Astrocyte (in vitro differentiated cells and primary cell): ENCODE results near the gene STAP1.

Experiments
- EZH2 ChIP-seq: IDR thresholded peaks from 2 replicates; pipeline ENCODE4 v1.6.1; 2012; ENCODE audit warnings: mild to moderate bottlenecking, low read length, inconsistent platforms; ENCODE audit not compliant: insufficient read depth
- TF ChIP-seq, protein P1 (sequence below): IDR thresholded peaks from 2 replicates; pipeline ENCODE4 v1.5.1; 2011; ENCODE audit warnings: low read depth, mild to moderate bottlenecking, inconsistent platforms, low read length, moderate library complexity; ENCODE audit not compliant: insufficient read depth

DNA sequence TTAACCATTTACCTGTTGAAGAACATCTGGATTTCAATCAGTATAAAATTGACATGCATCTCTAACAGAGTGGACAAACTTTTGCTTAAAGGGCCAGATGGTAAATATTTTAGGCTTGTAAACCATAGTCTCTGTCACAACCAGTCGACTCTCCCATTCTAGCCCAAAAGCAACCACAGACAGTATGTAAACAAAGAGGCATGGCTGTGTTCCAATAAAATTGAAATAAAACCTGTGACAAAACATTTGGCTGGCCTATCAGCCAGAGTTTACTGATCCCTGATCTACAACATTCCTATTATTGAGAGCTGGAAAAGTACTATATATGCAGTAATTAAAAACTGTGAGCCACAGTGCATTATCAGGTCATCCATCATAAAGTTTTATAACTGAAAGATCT is 16.5 kb upstream of the STAP1 start:
- TF ChIP-seq, protein P1, sequence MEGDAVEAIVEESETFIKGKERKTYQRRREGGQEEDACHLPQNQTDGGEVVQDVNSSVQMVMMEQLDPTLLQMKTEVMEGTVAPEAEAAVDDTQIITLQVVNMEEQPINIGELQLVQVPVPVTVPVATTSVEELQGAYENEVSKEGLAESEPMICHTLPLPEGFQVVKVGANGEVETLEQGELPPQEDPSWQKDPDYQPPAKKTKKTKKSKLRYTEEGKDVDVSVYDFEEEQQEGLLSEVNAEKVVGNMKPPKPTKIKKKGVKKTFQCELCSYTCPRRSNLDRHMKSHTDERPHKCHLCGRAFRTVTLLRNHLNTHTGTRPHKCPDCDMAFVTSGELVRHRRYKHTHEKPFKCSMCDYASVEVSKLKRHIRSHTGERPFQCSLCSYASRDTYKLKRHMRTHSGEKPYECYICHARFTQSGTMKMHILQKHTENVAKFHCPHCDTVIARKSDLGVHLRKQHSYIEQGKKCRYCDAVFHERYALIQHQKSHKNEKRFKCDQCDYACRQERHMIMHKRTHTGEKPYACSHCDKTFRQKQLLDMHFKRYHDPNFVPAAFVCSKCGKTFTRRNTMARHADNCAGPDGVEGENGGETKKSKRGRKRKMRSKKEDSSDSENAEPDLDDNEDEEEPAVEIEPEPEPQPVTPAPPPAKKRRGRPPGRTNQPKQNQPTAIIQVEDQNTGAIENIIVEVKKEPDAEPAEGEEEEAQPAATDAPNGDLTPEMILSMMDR, result no peak
- TF ChIP-seq EZH2, result no peak
